Measurements from ENCODE around the gene STIL.
"Not testable (repeated sequence)": the region's sequence is repeated elsewhere in the genome, so short reads cannot be mapped to it uniquely, and the experiment has no call there.

STIL gene

DNA sequence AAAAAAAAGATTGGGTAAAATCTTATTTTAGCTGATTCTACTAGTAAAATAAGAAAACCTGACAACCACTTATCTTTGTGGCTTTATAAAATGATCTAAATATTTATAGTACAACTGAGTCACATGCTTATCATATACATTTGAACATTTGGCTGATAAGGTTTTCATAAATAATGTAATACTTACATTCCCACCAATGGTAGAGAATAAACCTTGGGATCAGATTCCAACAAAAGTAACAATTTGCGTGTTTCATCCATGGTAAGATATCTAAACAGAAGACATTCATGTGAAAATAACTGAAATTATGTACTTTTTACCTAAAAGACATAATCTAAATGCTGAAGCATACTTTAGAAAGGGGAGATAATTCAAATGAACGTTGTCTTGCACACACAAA, 18.4 kb downstream of the STIL start:
- TF ChIP-seq CTCF (IDR thresholded peaks at IDR 0.05; ENCODE audit: low read depth, low read length) = no peak
- H3K4me3 ChIP-seq (ENCODE audit: low read depth, low read length) = no peak overlapping the region
- in situ Hi-C loops (cut with HindIII; ENCODE audit: low sequenced_read_pairs) = no loop called here
- DNase-seq (ENCODE audit: low read depth, low spot score) = no peak

DNA sequence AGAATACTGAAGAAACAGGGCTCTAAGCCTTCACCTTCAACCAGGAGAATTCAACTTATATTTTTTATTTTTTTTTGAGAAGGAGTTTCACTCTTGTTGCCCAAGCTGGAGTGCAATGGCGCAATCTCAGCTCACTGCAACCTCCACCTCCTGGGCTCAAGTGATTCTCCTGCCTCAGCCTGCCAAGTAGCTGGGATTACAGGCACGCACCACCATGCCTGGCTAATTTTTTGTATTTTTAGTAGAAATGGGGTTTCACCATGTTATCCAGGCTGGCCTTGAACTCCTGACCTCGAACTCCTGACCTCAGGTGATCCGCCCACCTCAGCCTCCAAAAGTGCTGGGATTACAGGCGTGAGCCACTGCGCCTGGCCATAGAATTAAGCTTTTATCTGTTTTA, 19.1 kb downstream of the STIL start:
- in situ Hi-C loops (cut with HindIII; ENCODE audit: low sequenced_read_pairs); H3K4me3 ChIP-seq (ENCODE audit: low read depth, low read length); DNase-seq (ENCODE audit: low read depth, low spot score): not testable (repeated sequence)

- DNase-seq (ENCODE audit: low read depth, low spot score); in situ Hi-C loops (cut with HindIII; ENCODE audit: low sequenced_read_pairs); H3K4me3 ChIP-seq (ENCODE audit: low read depth, low read length): not testable (repeated sequence)
Measured at GRCh38 chr1:47288116-47288515, 25.8 kb downstream of the STIL start.

GRCh38 chr1:47280142-47280541, 33.8 kb downstream of the STIL start:
- no peak for DNase-seq (ENCODE audit: low read depth, low spot score)
- in situ Hi-C loops (cut with HindIII; ENCODE audit: low sequenced_read_pairs) = no loop called here
- H3K4me3 ChIP-seq (ENCODE audit: low read depth, low read length) = no peak overlapping the region
- TF ChIP-seq CTCF (IDR thresholded peaks at IDR 0.05; ENCODE audit: low read depth, low read length) = no peak

GRCh38 chr1:47276850-47277249, 37.1 kb downstream of the STIL start:
- H3K4me3 ChIP-seq (ENCODE audit: low read depth, low read length) = no peak overlapping the region
- TF ChIP-seq CTCF (IDR thresholded peaks at IDR 0.05; ENCODE audit: low read depth, low read length) = no peak
- DNase-seq (ENCODE audit: low read depth, low spot score) = no peak
- in situ Hi-C loops (cut with HindIII; ENCODE audit: low sequenced_read_pairs) = no loop called here

- peak; percentile 6 for DNase-seq (ENCODE audit: low read depth, low spot score)
- H3K4me3 ChIP-seq (ENCODE audit: low read depth, low read length); in situ Hi-C loops (cut with HindIII; ENCODE audit: low sequenced_read_pairs): not testable (repeated sequence)
Measured at GRCh38 chr1:47275811-47276210, 38.1 kb downstream of the STIL start.

- in situ Hi-C loops (cut with HindIII; ENCODE audit: low sequenced_read_pairs); DNase-seq (ENCODE audit: low read depth, low spot score): not testable (repeated sequence)
Measured at GRCh38 chr1:47265529-47265928, 48.4 kb downstream of the STIL start.

DNA sequence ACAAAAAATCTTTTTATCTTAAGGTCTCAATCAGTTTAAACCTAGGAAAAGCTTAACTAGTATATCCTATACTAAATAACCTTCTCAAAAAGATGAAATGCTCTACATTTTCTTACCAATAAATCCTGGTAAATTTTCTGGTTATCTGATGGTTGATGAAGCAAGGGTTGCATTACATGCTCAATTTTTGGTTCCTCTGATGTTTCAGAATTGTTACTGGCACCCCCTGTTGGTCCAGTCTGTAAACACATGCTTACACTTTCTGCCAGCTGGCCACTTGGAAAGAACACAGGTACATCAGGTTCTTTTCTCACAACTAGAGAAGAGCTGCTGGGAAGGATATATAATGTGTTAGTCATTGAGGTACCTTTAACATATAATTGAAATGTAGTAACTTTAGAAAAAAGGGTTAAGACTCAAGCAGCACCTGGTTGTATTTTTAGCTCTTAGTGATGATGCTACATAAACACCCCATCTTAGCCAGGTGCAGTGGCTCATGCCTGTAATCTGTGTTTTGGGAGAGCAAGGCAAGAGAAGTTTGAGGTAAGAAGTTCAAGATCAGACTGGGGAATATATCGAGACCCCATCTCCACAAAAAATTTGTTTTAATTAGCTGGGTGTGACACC, 51.0 kb downstream of the STIL start:
- TF ChIP-seq CTCF (IDR thresholded peaks at IDR 0.05; ENCODE audit: low read depth, low read length) = peak; percentile 69
- no peak overlapping the region for H3K4me3 ChIP-seq (ENCODE audit: low read depth, low read length)
- in situ Hi-C loops (cut with HindIII; ENCODE audit: low sequenced_read_pairs) = no loop called here
- peak; percentile 32 for DNase-seq (ENCODE audit: low read depth, low spot score)

More at GRCh38 chr1:47265529-47265928, 48.4 kb downstream of the STIL start:
- H3K4me3 ChIP-seq (ENCODE audit: low read depth, low read length) = not testable (repeated sequence)

DNA sequence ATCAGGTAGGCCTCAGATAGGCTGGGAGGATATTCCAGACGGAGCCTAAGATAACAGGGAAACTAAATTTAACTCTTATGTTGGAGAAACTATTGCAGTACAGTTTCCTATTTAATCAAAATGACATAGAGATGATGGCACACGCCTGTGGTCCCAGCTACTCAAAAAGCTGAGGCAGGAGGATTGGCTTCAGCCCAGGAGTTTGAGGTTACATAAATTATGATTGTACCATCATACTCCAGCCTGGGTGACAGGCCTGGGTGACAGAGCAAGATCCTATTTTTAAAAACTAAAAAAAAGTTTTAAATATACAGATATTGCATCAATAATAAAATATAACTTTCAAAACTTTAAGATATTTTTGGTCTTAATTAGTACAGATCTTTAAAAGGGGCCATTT, 56.7 kb downstream of the STIL start:
- in situ Hi-C loops (cut with HindIII; ENCODE audit: low sequenced_read_pairs) = no loop called here
- TF ChIP-seq CTCF (IDR thresholded peaks at IDR 0.05; ENCODE audit: low read depth, low read length) = no peak
- DNase-seq (ENCODE audit: low read depth, low spot score) = no peak
- no peak overlapping the region for H3K4me3 ChIP-seq (ENCODE audit: low read depth, low read length)
